Testis (tissue), 2 donors: ENCODE results near the gene OR4E2.

Experiments
- POLR2A ChIP-seq: fragments of 450-650 bp; IDR thresholded peaks from one replicate; pipeline ENCODE4 v1.6.1; 2017; ENCODE audit warnings: antibody characterized with exemption, mild to moderate bottlenecking, moderate library complexity
- TF ChIP-seq, protein P1 (sequence below), 3 experiments: fragments of 450-650 bp in 2 of 3; fragments of 200-600 bp in 1 of 3; sonication (generic) in 1 of 3; IDR thresholded peaks; one replicate each; pipeline ENCODE4 v1.5.1; 2016 to 2019; ENCODE audit warnings: antibody characterized with exemption in 3 of 3, mild to moderate bottlenecking in 2 of 3, moderate library complexity in 1 of 3

DNA sequence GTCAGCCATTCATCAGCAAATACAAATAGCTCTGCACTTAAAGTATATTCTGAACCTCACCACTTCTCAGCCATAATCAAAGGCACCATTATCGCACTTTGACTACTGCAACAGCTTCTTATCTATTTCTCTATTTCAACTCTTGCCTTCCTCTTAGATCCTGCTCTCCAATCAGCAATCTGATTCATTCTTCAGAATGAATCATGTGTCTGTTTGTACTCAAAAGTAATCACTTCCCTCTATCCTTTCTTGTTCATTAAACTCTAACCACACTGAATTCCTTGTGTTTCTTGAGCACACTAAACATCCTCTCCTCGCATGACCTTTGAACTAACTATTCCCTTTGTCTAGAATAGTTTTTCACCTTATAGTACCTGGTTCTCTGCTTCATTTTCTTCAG, 32.8 kb downstream of the OR4E2 start:
- TF ChIP-seq POLR2A: no peak
- TF ChIP-seq, protein P1, sequence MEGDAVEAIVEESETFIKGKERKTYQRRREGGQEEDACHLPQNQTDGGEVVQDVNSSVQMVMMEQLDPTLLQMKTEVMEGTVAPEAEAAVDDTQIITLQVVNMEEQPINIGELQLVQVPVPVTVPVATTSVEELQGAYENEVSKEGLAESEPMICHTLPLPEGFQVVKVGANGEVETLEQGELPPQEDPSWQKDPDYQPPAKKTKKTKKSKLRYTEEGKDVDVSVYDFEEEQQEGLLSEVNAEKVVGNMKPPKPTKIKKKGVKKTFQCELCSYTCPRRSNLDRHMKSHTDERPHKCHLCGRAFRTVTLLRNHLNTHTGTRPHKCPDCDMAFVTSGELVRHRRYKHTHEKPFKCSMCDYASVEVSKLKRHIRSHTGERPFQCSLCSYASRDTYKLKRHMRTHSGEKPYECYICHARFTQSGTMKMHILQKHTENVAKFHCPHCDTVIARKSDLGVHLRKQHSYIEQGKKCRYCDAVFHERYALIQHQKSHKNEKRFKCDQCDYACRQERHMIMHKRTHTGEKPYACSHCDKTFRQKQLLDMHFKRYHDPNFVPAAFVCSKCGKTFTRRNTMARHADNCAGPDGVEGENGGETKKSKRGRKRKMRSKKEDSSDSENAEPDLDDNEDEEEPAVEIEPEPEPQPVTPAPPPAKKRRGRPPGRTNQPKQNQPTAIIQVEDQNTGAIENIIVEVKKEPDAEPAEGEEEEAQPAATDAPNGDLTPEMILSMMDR (IDR thresholded peaks at IDR 0.05): no peak
